Measurements from ENCODE around the gene EVX2.

Gene EVX2

DNA sequence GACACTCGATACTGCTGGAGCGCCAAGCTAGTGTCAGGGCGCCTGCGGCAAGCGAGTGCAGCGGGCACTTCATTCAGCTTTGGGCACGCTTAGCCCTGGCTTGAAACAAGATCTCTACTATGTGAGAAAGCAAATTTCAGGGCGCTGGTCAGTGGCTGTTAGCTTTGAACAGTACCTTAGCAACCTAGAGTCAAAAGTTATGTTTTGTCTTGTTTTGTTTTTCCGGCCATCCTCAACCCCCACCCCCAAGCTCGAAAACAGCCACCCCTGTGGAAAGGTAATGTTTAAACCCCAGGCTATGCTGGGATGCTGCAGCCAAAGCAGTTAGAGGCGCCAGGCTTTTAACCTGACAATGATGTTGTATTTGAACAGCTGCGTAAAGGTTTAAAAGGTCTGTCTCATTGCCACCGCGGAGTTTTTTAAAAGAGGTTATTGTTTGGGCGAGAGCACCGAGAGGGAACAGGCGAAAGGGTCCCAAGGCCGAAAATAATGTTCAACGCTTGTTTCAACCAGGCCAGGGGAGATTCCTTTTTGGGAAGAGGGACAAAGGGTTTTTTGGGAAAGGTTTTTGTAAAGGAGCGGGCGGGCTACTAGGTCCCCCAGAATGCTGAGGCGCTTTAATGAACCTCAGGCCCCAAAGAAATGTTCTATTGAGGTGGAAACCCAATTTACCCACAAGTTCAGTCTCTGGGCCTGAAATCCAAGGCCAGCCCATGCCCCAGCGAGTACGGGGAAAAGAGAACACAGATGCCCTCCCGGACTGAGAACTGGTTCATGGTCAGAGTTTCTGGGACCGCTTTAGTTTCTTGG, 30.6 kb upstream of the EVX2 start:
- no peaks in the 10 kb centered on the region for H4K20me1 ChIP-seq (ENCODE audit: insufficient read depth)
- TF ChIP-seq, protein P1, sequence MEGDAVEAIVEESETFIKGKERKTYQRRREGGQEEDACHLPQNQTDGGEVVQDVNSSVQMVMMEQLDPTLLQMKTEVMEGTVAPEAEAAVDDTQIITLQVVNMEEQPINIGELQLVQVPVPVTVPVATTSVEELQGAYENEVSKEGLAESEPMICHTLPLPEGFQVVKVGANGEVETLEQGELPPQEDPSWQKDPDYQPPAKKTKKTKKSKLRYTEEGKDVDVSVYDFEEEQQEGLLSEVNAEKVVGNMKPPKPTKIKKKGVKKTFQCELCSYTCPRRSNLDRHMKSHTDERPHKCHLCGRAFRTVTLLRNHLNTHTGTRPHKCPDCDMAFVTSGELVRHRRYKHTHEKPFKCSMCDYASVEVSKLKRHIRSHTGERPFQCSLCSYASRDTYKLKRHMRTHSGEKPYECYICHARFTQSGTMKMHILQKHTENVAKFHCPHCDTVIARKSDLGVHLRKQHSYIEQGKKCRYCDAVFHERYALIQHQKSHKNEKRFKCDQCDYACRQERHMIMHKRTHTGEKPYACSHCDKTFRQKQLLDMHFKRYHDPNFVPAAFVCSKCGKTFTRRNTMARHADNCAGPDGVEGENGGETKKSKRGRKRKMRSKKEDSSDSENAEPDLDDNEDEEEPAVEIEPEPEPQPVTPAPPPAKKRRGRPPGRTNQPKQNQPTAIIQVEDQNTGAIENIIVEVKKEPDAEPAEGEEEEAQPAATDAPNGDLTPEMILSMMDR (conservative IDR thresholded peaks at IDR 0.05; ENCODE audit: low read depth, low read length) = no peak
- no peak overlapping the region for H3K4me2 ChIP-seq
- no peak overlapping the region for H3K4me3 ChIP-seq (IDR thresholded peaks at IDR 0.05; ENCODE audit: insufficient read depth, low read depth, low read length)
- H3K79me2 ChIP-seq (ENCODE audit: insufficient read depth, low read depth) = no peaks in the 10 kb centered on the region
- H3K27ac ChIP-seq = no peak overlapping the region
- no peaks in the 10 kb centered on the region for H3K36me3 ChIP-seq (ENCODE audit: insufficient read depth)
- no peaks in the 10 kb centered on the region for H3K27me3 ChIP-seq (ENCODE audit: insufficient read depth, low read depth)
- no peak overlapping the region for H2AFZ ChIP-seq (ENCODE audit: low read depth)
- H3K4me1 ChIP-seq (ENCODE audit: low read depth, poor library complexity, severe bottlenecking) = no peaks in the 10 kb centered on the region
- no peak overlapping the region for H3K9ac ChIP-seq

DNA sequence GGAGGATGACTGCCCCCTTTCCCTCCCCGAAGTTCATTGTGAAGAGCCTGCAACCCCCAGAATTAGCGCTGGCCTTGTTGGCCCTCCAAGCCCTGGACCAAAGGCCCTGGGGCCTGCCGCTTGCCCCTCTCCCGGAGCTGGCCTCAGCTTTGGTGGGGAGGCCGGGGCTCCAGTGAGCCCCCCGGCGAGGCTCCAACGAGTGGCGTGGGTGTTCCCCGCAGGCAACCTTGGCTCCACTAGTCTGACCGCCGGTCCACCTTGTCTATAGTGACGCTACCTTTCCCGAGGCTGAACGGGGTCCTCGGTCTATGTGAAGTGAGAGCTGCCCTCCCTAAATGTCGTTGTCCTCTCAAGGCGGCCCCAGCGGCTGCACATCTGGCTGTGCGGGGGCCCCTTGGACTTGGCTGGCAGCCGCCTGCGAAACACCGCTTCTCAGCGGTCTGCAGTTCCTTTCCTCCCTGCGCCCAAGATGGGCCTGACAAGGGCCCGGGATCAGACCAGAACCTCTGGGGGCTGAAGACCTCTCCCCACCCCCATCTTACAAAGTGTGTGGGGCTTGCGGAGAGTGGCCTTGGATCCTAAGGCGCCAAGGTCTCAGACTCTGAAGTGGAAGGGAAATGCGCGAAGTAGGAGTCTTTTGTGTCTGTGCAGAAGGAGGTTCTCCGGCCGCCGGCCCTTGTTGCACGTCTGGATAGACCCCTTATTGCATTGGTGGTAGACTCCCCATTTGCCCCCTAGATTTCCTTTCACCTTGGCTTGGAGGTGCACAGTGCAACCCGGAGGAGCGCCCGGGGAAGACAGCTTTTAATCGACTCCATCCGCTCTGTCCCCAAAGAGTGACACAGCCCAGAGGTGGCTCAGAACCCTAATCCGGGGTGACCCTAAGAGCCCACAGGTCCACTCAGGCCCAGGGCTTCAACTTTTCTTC, 28.9 kb upstream of the EVX2 start:
- H3K36me3 ChIP-seq (ENCODE audit: insufficient read depth) = no peaks in the 10 kb centered on the region
- H4K20me1 ChIP-seq (ENCODE audit: insufficient read depth) = no peaks in the 10 kb centered on the region
- TF ChIP-seq, protein P1 (conservative IDR thresholded peaks at IDR 0.05; ENCODE audit: low read depth, low read length) = no peak
- H2AFZ ChIP-seq (ENCODE audit: low read depth) = no peak overlapping the region
- no peak overlapping the region for H3K4me3 ChIP-seq (IDR thresholded peaks at IDR 0.05; ENCODE audit: insufficient read depth, low read depth, low read length)
- H3K4me1 ChIP-seq (ENCODE audit: low read depth, poor library complexity, severe bottlenecking) = no peaks in the 10 kb centered on the region
- H3K9ac ChIP-seq = no peak overlapping the region
- no peaks in the 10 kb centered on the region for H3K27me3 ChIP-seq (ENCODE audit: insufficient read depth, low read depth)
- H3K27ac ChIP-seq = no peak overlapping the region
- no peak overlapping the region for H3K4me2 ChIP-seq
- no peaks in the 10 kb centered on the region for H3K79me2 ChIP-seq (ENCODE audit: insufficient read depth, low read depth)

DNA sequence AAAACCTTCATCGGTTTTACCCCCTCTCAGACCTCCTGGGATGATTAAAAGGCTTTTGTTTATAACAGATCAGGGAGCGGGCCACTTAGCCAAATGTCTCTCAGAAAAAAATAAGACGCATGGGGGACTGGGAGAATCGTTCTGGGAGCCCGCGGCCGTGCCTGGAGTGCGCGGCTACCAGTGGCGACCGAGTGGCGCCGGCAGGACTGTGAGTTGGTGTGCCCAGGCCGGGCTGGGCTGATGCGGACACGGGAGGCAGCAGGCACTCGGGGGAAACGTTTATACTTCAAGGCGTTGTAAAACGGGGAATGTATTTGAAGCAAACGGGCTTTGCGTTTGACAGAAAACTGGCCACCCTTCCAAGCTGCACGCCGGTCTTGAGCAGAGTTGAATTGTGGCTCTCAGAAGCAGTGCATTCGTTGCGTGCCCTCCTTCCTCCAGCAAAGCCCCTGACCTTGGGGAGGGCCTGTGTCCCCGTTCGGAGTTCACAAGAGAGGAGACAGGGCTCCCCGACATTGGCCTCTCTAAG, 28.1 kb upstream of the EVX2 start:
- Histone ChIP-seq H4K20me1 (ENCODE audit: insufficient read depth) (no peaks in the 10 kb centered on the region), H3K4me1 (ENCODE audit: low read depth, poor library complexity, severe bottlenecking) (no peaks in the 10 kb centered on the region), H3K4me3 (IDR thresholded peaks at IDR 0.05; ENCODE audit: insufficient read depth, low read depth, low read length) (no peak overlapping the region), H3K36me3 (ENCODE audit: insufficient read depth) (no peaks in the 10 kb centered on the region), H3K79me2 (ENCODE audit: insufficient read depth, low read depth) (no peaks in the 10 kb centered on the region), H3K27ac (no peak overlapping the region), H3K4me2 (no peak overlapping the region), H2AFZ (ENCODE audit: low read depth) (no peak overlapping the region), H3K9ac (no peak overlapping the region), H3K27me3 (ENCODE audit: insufficient read depth, low read depth) (no peaks in the 10 kb centered on the region)
- TF ChIP-seq, protein P1 (conservative IDR thresholded peaks at IDR 0.05; ENCODE audit: low read depth, low read length) = no peak

DNA sequence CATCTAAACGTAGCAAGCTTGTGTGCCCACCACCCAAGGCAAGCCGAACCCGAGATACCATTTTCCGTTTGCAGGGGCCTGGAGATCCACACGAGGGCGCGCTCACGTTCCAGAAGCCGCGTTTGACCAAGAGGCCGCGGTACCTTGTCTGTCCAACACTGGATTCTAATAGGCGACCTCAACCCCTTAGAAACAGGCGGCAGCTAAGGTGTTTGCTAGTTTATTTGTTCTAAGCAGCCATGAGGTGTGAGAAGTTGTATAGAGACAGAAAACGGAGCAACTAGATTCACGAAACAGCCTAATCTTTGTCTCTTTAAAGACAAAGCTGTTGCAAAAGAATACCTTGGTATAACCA, 27.5 kb upstream of the EVX2 start:
- no peaks in the 10 kb centered on the region for H3K4me1 ChIP-seq (ENCODE audit: low read depth, poor library complexity, severe bottlenecking)
- H3K27ac ChIP-seq = no peak overlapping the region
- H3K9ac ChIP-seq = no peak overlapping the region
- no peaks in the 10 kb centered on the region for H3K36me3 ChIP-seq (ENCODE audit: insufficient read depth)
- TF ChIP-seq, protein P1 (conservative IDR thresholded peaks at IDR 0.05; ENCODE audit: low read depth, low read length) = peak; percentile 68
- H3K4me3 ChIP-seq (IDR thresholded peaks at IDR 0.05; ENCODE audit: insufficient read depth, low read depth, low read length) = no peak overlapping the region
- no peak overlapping the region for H2AFZ ChIP-seq (ENCODE audit: low read depth)
- no peaks in the 10 kb centered on the region for H4K20me1 ChIP-seq (ENCODE audit: insufficient read depth)
- no peaks in the 10 kb centered on the region for H3K27me3 ChIP-seq (ENCODE audit: insufficient read depth, low read depth)
- no peak overlapping the region for H3K4me2 ChIP-seq
- no peaks in the 10 kb centered on the region for H3K79me2 ChIP-seq (ENCODE audit: insufficient read depth, low read depth)

Measured in KMS-11 (cell line).